ENCODE data around the gene PDE1A.

PDE1A gene

DNA sequence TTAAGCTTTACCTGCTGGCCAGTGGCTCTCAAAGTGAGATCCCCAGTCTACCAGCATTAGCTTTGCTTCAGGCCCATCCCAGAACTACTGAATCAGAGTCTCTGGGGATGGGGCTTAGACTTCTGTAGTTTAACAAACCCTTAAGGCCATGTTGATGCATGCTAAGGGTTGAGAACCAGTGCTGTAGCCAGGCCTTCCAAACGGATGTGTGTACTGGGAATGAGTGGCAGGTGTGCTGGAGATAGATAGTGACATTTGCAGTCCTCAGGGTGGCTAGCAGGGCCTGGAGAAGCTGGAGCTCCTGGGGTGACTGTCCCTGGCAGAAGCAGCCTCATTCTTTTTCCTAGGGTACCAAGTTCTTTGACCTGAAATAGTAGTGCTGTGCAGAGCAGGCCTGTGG is 292.6 kb downstream of the PDE1A start:
- DNase-seq, result no peak

DNA sequence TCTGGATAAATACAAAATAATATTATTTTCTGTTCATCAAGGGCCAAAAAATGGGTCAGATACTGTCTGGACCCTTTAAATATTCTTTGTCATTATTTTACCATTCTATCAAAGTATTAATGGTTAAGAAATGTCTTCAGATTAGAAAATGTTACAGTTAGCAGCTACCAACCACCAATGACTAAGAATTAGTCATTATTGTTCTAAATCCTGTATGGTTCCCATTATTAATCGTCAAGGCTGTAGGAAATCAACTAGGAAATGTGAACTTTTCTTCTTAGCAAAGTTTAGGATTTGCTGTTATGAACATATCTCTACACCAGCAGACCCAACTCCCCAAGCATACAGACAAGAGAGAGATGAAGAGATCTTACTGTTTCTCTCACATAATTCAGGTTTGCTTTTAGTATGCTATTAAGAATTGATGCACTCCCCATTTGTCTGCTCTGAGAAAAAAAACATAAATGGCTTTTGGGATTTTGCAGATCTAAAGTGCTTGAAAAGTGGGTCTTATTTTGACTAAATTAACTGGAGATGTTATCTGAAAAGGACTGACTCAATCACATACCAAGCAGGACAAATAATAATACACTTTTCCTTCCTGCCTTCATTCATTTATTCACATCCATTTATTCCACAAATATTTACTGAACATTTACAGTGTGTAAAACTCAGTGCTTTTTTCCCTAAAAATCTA is 293.5 kb downstream of the PDE1A start:
- no peak for DNase-seq

DNA sequence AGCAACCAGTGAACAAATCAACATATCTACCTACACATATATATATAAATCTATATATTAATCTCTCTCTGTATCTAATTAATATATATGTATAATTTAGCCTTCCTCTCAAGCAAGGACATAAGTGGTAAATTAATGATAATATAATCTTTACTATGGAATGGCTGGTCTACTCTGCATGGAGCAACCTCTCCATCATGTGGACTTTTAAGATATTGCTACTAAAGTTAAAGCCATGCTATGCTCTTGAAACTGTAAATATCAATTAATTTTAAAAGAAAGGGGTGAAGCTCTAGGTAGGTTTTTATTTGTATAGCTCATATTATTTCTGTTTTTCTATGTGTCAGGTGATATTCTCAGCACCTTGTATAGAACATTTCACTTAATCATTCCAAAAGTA is 294.2 kb downstream of the PDE1A start:
- DNase-seq, result no peak

DNA sequence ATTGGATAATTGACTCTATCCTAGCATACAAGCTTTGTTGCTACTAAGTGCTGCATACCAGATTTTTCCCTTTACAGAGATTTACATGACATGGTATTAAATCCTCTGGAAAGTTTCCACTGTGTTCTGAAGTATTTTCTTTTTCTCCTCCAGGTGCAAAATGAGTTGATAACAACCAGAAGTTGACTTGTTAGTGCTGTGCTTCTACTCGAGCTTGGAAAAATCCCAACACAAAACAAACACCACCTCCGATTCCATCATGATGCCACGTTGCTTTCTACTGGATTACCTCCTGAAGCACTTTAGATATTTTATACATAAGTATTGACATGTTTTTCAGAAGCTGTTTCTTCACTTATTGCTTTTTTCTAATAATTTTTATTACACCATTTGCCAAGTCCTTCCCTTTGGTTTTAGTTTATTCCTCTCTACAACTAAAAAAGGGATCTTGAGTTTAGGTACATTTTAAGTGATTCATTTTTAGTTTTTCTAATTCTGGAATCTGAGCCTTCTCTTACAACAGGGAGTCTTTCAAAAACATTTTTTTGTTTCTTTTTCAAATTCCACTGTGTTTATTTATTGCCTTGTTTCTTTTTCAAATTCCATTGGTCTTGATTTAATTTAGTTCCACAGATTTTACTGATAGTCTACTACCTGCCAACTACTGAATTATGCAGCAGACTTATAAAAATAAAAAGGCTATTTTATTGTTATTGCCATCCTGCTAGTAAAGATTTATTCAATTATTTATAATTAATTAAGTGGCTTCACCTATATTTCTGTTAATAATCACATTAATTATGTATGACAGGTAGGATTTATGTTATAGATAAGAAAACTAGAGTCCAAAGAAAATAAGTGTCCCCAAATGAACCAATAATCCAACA is 297.8 kb downstream of the PDE1A start:
- no peak for DNase-seq

DNA sequence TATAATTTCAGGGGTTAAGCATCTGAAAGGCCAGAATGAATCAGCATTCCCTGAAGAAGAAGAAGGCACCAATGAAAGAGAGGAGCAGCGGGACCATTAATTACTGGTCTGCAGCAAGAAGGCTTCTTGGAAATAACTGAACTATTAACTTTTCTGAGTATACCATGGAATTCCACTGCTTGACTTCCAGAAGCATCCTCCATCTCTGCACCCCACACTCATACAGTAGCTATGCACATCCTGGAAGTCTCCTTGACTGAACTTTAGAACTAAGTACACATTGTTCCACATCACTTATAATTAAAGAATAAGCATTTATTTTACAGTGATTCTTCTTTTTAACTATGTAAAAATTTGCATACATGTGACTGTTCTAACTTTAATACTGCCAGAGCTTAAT is 309.6 kb downstream of the PDE1A start:
- DNase-seq, result no peak

DNA sequence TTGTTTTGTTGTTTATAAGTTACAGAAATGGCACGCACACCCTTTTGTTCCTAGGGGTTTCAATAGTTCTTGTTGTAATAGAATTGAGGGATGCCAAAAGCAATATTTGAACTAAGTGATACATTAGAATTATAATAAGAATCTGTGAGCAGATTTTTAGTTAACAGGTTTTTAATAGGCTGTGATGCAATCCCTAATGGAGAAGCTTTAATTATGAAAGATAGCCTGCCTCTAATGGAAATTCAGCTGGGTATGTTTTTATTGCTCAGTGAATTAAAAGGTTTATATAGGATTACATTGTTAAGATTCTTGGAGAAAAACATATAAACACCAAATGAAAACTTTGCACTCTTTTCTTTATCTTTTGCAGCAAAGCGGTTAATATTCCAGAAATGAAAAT is 310.1 kb downstream of the PDE1A start:
- no peak for DNase-seq

DNA sequence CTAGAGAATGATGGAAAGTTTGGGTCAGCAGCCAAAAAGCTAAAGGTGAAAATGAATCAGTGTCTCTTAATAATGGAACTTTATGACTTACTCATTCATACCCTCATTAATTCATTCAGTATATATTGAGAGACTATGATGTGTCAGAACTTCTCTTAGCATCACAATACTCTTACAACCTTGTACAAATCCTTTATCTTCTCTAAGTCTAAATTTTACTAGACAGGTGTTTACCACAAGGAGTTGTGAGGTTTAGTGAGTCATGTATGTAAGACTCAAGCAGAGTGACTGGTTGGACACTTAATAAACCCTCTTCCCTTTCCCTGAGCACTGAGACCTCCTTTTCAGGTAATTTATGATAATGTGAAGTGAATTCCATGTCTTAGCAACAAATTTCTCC is 311.6 kb downstream of the PDE1A start:
- no peak for DNase-seq

DNA sequence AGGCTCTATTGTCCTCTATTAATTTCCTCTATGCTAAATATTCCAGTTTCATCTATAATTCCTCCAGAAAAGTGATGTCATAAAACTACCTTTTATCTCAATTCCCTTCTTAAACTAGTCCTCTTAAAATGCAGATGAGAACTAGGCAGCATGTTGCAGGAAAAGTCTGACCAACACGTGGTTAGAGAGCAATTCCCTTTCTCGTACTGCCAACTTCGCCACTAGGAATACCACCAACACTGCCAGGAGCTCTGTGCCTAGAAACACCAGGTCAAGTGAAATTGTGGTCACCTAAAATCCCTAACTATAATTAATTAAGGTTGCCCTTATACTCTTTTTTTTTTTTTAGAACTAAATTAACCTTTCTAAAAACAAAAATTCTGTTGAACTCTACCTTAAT is 313.5 kb downstream of the PDE1A start:
- DNase-seq, result no peak

DNA sequence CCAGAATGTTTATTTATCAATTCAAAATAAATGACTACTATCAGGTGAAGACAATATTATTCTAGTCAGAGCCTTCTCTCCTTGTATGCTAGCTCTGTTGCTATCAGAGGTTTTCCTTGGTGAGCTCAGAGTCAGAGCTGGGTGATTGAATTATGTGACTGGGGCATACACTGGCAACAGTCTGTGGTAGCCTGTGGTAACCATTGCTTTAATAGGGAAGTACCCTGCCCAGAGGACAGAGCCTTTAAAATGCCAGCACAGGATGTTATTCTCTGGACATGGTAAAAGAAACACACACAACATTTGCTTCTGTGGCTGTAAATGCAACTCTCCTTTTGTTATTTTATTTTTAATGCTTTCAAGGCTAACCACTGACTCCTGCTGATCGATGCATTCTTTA is 316.5 kb downstream of the PDE1A start:
- no peak for DNase-seq

DNA sequence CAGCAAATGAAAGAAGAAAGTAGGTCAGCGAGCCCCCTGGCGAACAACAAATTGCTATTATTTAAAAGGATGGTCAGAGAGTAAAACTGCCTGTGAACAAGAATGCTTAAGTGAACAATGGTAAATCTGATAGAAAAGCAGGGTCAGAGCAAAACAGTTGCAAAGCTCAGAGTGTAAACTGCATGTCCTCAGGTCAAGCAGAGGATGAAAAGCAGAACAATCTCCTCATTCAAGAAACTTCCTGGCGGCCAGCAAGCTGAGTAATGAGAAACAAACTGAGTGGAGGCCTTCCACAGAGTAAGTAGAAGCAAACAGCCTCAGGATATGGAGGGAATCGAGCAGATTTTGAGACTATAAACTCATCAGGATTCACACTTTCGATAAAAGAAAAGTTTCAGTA is 323.3 kb downstream of the PDE1A start:
- peak in 2 of 56 donors; percentile 1 to 3 for DNase-seq

DNA sequence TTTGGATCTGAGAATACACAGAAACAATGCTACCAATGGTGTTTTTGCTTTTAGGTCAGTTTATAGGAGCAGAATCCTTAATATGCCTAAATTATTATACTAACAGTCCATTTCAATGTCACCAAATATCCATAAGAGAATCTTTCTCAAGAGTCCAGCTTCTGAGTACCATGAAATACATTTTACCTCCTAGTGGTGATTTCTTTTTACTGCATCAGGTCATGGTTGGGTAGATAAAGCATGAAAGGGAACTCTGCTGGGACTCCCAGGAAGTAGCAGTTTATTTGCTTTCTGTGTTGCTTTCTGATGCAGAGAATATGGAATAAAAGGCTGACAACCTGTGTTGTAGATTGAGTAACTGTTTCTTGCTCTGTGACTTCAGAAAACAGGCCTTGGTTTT is 325.6 kb downstream of the PDE1A start:
- no peak for DNase-seq

DNA sequence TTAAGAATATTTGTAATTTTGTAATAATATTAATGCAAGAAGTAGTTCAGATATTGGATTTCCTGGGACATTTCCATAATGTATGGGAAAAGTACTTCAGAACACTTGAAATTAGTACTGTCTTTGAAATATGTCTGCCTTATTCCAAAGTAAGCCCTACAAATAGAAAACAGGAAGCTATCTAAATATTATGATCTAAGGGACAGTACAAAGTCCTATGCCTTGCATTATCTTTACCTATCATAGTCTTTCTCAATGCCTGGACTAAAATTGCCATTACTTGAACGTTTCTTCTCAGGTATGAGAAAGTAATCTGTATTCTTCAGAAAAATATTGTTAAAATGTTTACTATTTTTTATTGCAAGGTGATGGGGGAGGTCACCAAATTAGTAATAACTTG is 328.2 kb downstream of the PDE1A start:
- DNase-seq, result no peak

DNA sequence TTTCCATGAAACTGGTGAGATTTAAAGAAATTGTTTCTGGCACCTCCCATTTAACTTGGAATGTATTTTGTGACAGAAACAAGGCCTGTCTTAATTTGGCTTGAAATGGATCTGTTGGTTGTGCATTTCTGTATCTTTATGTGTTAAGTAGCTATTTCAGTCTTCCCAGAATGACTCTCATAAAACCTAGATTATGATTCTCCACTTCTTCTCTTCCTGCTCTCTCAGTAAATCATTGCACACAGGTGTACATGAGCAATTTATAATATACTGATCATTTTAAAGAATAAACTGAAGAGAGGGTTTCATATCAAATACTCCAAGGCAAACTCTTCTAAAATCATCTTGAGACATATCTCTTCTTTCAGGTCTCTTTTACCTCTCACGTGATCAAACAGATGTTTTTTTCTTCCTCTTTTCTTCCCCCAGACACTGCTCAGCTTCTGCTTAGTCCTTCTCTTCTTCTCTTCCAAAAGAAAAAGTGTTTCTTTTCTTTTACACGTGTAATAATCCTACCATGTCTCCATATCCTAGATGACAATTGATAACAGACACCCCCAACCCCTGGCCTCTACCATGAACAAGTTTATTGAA is 329.2 kb downstream of the PDE1A start:
- DNase-seq, result no peak

DNA sequence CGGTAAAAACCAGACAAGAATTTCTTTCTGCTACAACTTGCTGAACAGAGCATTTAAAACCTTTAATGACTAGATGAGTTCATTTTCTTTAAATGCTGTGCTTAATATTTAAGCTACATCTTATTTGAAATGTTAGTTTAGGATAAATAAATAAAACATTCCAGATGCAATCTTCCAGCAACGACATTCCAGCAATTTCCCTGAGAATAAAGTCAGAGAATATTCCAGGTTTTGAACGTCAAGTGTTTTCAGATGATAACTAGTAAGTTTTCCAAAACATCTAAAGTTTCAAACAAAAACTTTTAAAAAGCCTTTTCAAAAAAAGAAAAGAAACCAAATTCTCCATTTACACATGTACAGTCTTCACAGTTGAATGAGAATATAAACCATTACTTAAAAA is 336.4 kb downstream of the PDE1A start:
- no peak for DNase-seq

Measured in nucleus accumbens (tissue), 56 donors.